ENCODE results near the gene GPR68.

GPR68 gene, protein sequence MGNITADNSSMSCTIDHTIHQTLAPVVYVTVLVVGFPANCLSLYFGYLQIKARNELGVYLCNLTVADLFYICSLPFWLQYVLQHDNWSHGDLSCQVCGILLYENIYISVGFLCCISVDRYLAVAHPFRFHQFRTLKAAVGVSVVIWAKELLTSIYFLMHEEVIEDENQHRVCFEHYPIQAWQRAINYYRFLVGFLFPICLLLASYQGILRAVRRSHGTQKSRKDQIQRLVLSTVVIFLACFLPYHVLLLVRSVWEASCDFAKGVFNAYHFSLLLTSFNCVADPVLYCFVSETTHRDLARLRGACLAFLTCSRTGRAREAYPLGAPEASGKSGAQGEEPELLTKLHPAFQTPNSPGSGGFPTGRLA

DNA sequence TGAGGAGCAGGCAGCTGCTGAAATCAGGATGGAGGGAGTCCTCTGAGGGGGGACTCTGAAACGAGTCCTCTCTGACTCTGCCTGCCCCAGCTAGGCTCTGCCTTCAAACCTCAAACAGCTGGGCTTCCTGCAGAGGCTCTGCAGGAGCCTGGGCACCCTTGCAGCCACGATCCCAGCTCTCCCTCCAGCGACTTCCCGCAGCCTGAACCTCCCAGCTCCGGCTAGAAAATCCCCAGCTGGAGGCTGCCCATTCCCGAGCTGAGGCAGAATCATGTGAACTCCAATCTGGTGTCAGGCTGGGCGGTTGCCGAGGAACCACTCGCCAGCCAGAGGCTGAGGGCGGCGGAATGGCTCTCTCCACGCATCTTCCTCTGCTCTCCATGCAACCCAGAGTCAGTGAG is at the start of gene GPR68:
Gene GPR68, minus strand, starts transcription at position 204 of the 401 bp plus-strand sequence. CDS start 9,654 bp downstream, outside the sequence.
- peak within 1 kb of the TSS; percentile 30 for H3K4me3 ChIP-seq (ENCODE audit: low read depth, low read length)
- ChIA-PET POLR2A (interaction anchor here (0.5 to 2.2 kb wide), 3 partner anchors 9 to 15 kb away, joined by 3 to 7 read pairs (median 3); no protein-coding TSS in a partner anchor), CTCF (interaction anchor here (1.0 to 1.6 kb wide), 5 partner anchors 22 to 342 kb away, joined by 3 to 6 read pairs (median 3); no protein-coding TSS in a partner anchor)
- DNase-seq (ENCODE audit: low read depth, low spot score), result peak; percentile 28
- TF ChIP-seq, protein P1, sequence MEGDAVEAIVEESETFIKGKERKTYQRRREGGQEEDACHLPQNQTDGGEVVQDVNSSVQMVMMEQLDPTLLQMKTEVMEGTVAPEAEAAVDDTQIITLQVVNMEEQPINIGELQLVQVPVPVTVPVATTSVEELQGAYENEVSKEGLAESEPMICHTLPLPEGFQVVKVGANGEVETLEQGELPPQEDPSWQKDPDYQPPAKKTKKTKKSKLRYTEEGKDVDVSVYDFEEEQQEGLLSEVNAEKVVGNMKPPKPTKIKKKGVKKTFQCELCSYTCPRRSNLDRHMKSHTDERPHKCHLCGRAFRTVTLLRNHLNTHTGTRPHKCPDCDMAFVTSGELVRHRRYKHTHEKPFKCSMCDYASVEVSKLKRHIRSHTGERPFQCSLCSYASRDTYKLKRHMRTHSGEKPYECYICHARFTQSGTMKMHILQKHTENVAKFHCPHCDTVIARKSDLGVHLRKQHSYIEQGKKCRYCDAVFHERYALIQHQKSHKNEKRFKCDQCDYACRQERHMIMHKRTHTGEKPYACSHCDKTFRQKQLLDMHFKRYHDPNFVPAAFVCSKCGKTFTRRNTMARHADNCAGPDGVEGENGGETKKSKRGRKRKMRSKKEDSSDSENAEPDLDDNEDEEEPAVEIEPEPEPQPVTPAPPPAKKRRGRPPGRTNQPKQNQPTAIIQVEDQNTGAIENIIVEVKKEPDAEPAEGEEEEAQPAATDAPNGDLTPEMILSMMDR (IDR thresholded peaks at IDR 0.05; ENCODE audit: insufficient read depth, low read length, missing control alignments), result no peak

DNA sequence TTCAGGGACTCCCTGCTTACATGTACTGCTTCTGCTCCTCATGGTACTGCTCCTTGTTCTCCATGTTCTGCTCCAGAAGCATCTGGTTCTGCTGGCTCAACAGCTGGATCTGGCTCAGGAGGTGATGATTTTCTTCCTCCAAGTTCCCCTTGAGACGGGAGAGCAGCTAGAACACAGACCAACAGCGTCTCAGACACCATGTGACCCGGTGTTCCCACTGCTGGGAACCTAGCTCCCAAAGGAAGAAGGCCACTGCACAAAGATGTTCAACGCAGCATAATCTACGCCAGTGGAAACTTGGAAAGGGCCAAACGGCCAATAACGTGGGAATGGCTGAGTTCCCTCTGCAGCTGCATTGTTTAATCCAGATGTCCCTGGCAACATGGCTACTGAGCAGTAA is 49.6 kb upstream of the GPR68 start:
- TF ChIP-seq, protein P1 (IDR thresholded peaks at IDR 0.05; ENCODE audit: insufficient read depth, low read length, missing control alignments), result no peak
- DNase-seq (ENCODE audit: low read depth, low spot score), result no peak
- POLR2A ChIA-PET, result no interaction called here
- CTCF ChIA-PET, result interaction anchor here (0.7 to 20.6 kb wide), 3 partner anchors 9 to 120 kb away, joined by 3 to 824 read pairs (median 5); no protein-coding TSS in a partner anchor
- no peak overlapping the region for H3K4me3 ChIP-seq (ENCODE audit: low read depth, low read length)

DNA sequence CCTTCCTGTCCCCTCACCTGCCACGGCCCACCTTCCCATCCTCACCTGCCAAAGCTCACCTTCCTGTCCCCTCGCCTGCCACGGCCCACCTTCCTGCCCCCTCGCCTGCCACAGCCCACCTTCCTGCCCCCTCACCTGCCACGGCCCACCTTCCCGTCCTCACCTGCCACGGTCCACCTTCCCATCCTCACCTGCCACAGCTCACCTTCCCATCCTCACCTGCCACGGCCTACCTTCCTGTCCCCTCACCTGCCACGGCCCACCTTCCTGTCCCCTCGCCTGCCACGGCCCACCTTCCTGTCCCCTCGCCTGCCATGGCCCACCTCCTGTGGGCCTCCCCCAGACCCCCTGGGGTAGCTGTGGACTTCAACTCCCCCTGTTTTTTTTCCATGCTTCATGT is 48.8 kb upstream of the GPR68 start:
- POLR2A ChIA-PET, result no interaction called here
- CTCF ChIA-PET, result interaction anchor here (20.6 kb wide), 1 partner anchor 119 kb away, joined by 824 read pairs; no protein-coding TSS in a partner anchor
- no peak overlapping the region for H3K4me3 ChIP-seq (ENCODE audit: low read depth, low read length)
- TF ChIP-seq, protein P1 (IDR thresholded peaks at IDR 0.05; ENCODE audit: insufficient read depth, low read length, missing control alignments), result no peak
- DNase-seq (ENCODE audit: low read depth, low spot score), result no peak

DNA sequence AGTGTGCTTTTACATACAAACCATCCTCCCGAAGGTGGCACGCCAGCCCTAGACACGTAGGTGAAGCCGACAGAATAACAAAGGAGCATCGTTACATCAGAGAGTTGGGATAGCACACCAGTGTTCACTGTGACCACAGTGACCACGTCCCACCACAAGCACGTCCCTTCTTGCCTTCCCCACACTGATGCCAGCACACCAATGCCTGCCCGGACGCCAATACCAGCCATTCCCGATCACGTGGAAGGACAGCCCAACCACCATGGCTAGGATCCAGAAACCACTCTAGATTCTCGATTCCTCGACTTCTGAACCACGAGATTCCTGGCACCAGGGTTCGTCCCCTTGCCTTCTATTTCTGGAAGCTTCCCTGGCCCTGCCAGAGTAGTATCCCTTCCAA is 48.0 kb upstream of the GPR68 start:
- ChIA-PET POLR2A (no interaction called here), CTCF (interaction anchor here (20.6 kb wide), 1 partner anchor 118 kb away, joined by 824 read pairs; no protein-coding TSS in a partner anchor)
- H3K4me3 ChIP-seq (ENCODE audit: low read depth, low read length), result no peak overlapping the region
- TF ChIP-seq, protein P1 (IDR thresholded peaks at IDR 0.05; ENCODE audit: insufficient read depth, low read length, missing control alignments), result no peak
- no peak for DNase-seq (ENCODE audit: low read depth, low spot score)

DNA sequence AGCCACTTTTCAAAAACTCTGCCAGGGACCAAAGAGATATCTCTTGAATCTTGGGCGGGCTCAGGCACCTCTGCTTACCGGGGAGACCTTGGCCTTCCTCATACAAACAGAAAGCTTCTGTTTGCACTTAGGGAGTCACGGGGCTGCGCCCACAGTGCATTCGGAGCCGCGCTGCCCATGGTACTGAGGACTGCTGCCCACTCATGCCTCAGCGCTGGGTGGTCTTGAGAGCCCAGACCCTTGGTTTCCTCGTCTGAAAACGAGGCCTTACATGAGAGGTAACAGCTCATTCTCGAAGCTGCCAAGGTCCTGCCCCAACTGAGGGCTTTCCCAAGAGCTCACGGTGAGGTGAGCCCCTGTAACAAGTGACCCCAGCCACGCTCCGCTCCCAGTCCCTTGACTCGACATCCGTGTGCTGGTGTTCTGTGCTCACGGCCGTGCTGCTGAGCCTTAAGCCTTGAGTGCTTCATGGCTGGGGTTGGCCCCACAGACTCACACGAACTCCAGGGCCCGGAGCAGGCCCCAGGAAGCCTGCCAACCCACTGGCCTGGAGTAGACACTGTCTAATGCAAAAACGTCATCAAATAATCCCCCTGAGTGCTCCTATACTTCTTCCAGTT is 47.4 kb upstream of the GPR68 start:
- no peak overlapping the region for H3K4me3 ChIP-seq (ENCODE audit: low read depth, low read length)
- CTCF ChIA-PET, result interaction anchor here (1.3 to 20.6 kb wide), 2 partner anchors 79 to 117 kb away, joined by 5 to 824 read pairs; no protein-coding TSS in a partner anchor
- no peak for DNase-seq (ENCODE audit: low read depth, low spot score)
- TF ChIP-seq, protein P1 (IDR thresholded peaks at IDR 0.05; ENCODE audit: insufficient read depth, low read length, missing control alignments), result no peak
- POLR2A ChIA-PET, result no interaction called here

DNA sequence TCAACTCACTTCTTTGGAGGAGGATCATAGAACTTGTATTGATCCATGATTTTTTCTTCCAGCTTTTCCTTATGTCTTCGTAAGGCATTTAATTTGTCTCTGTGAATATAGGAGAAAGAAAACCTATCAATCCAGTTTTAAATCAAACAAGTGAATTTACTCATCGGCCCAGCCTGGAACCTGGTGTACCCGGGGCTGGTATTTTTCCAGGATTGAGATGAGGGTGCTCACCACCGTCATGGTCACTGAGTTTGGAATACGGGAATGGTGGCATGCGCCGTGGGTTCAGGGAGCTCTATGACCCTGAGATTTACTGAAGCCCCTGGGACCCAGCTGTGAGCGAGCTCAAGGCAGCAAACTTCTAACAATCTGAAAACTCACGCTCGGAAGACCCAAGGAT is 46.5 kb upstream of the GPR68 start:
- DNase-seq (ENCODE audit: low read depth, low spot score), result no peak
- ChIA-PET POLR2A (no interaction called here), CTCF (interaction anchor here (0.8 to 20.6 kb wide), 4 partner anchors 11 to 388 kb away, joined by 3 to 824 read pairs (median 4); no protein-coding TSS in a partner anchor)
- TF ChIP-seq, protein P1 (IDR thresholded peaks at IDR 0.05; ENCODE audit: insufficient read depth, low read length, missing control alignments), result no peak
- H3K4me3 ChIP-seq (ENCODE audit: low read depth, low read length), result no peak overlapping the region

Data from AG04449 (cell line).